H9 (cell line): ENCODE measurements around the gene LAP3. TPM values are rescaled to one million over a fixed set of nuclear protein-coding genes. Genes with fewer than 3 reads are reported as not detected.

Experiments used
- DNase-seq: peaks from one replicate; pipeline ENCODE4 v3.0.0-alpha.2; 2017
- H2AFZ ChIP-seq: one replicate; pipeline ENCODE4 v1.6.1; 2013; ENCODE audit warnings: mild to moderate bottlenecking, low read length, control low read depth, moderate library complexity
- H2AK5ac ChIP-seq: 2 replicates; pipeline ENCODE4 v1.6.1; 2013; ENCODE audit warnings: low read length, control low read depth, mixed read lengths; ENCODE audit not compliant: insufficient read length
- H2BK120ac ChIP-seq: one replicate; pipeline ENCODE4 v1.6.1; 2013; ENCODE audit warnings: low read depth, mild to moderate bottlenecking, low read length, control low read depth, inconsistent platforms; ENCODE audit not compliant: poor library complexity, severe bottlenecking
- H2BK12ac ChIP-seq: 2 replicates; pipeline ENCODE4 v1.6.1; 2013; ENCODE audit warnings: low read length, control low read depth, mixed read lengths, low read depth; ENCODE audit not compliant: insufficient read length
- H2BK15ac ChIP-seq: 2 replicates; pipeline ENCODE4 v1.6.1; 2013; ENCODE audit warnings: low read depth, low read length, control low read depth
- H2BK20ac ChIP-seq: one replicate; pipeline ENCODE4 v1.6.1; 2013; ENCODE audit warnings: low read depth, mild to moderate bottlenecking, low read length, control low read depth, inconsistent platforms; ENCODE audit not compliant: poor library complexity, severe bottlenecking
- H2BK5ac ChIP-seq: 2 replicates; pipeline ENCODE4 v1.6.1; 2013; ENCODE audit warnings: low read length, control low read depth, mixed read lengths; ENCODE audit not compliant: insufficient read length
- H3K14ac ChIP-seq: 2 replicates; pipeline ENCODE4 v1.6.1; 2013; ENCODE audit warnings: low read length, control low read depth; ENCODE audit not compliant: insufficient read depth
- H3K18ac ChIP-seq: 2 replicates; pipeline ENCODE4 v1.6.1; 2013; ENCODE audit warnings: low read depth, mild to moderate bottlenecking, mixed read lengths, low read length, control low read depth; ENCODE audit not compliant: insufficient read length
- H3K23ac ChIP-seq: 2 replicates; pipeline ENCODE4 v1.6.1; 2013; ENCODE audit warnings: low read length, control low read depth, mixed read lengths, low read depth; ENCODE audit not compliant: insufficient read length
- H3K23me2 ChIP-seq: 2 replicates; pipeline ENCODE4 v1.6.1; 2013; ENCODE audit warnings: low read depth, mild to moderate bottlenecking, mixed read lengths, low read length, control low read depth; ENCODE audit not compliant: insufficient read length, poor library complexity, severe bottlenecking
- H3K27ac ChIP-seq: 2 replicates; pipeline ENCODE4 v1.5.1; 2013; ENCODE audit warnings: low read length, control low read depth, mixed read lengths, low read depth; ENCODE audit not compliant: insufficient read length
- H3K27me3 ChIP-seq: 2 replicates; pipeline ENCODE4 v1.6.1; 2013; ENCODE audit warnings: low read length, control low read depth, inconsistent platforms; ENCODE audit not compliant: insufficient read depth
- H3K4ac ChIP-seq: 2 replicates; pipeline ENCODE4 v1.6.1; 2013; ENCODE audit warnings: low read depth, mild to moderate bottlenecking, control low read depth, inconsistent platforms, low read length, moderate library complexity
- H3K4me1 ChIP-seq: 2 replicates; pipeline ENCODE4 v1.6.1; 2013; ENCODE audit warnings: low read length, control low read depth, inconsistent platforms; ENCODE audit not compliant: insufficient read depth
- H3K4me2 ChIP-seq: 2 replicates; pipeline ENCODE4 v1.6.1; 2013; ENCODE audit warnings: low read length, control low read depth, mixed read lengths; ENCODE audit not compliant: insufficient read length, insufficient read depth
- H3K56ac ChIP-seq: 2 replicates; pipeline ENCODE4 v1.6.1; 2013; ENCODE audit warnings: low read depth, mild to moderate bottlenecking, mixed read lengths, low read length, control low read depth; ENCODE audit not compliant: insufficient read length
- H3K79me1 ChIP-seq: 2 replicates; pipeline ENCODE4 v1.6.1; 2013; ENCODE audit warnings: low read depth, mild to moderate bottlenecking, moderate library complexity, low read length, control low read depth, inconsistent platforms; ENCODE audit not compliant: insufficient read depth, poor library complexity, severe bottlenecking
- H3K79me2 ChIP-seq: 2 replicates; pipeline ENCODE4 v1.6.1; 2013; ENCODE audit warnings: low read length, control low read depth, inconsistent platforms; ENCODE audit not compliant: insufficient read depth
- H3K9ac ChIP-seq: 2 replicates; pipeline ENCODE4 v1.6.1; 2013; ENCODE audit warnings: low read length, control low read depth, mixed read lengths; ENCODE audit not compliant: insufficient read length; ENCODE audit errors: extremely low read depth
- H3K9me3 ChIP-seq: one replicate; pipeline ENCODE4 v1.6.1; 2013; ENCODE audit warnings: low read depth, low read length, inconsistent platforms; ENCODE audit not compliant: control insufficient read depth
- H3T11ph ChIP-seq: one replicate; pipeline ENCODE4 v1.6.1; 2013; ENCODE audit warnings: mild to moderate bottlenecking, low read length, control low read depth, inconsistent platforms
- H4K20me1 ChIP-seq: one replicate; pipeline ENCODE4 v1.6.1; 2013; ENCODE audit not compliant: control insufficient read depth, insufficient read length, insufficient read depth
- H4K5ac ChIP-seq: 2 replicates; pipeline ENCODE4 v1.6.1; 2013; ENCODE audit warnings: low read depth, mild to moderate bottlenecking, mixed read lengths, low read length, control low read depth; ENCODE audit not compliant: insufficient read length
- H4K8ac ChIP-seq: replicated peaks from 2 replicates; pipeline ENCODE4 v1.6.1; 2013; ENCODE audit warnings: low read length, control low read depth, mixed read lengths, low read depth; ENCODE audit not compliant: insufficient read length
- H4K91ac ChIP-seq: 2 replicates; pipeline ENCODE4 v1.6.1; 2013; ENCODE audit warnings: low read depth, mild to moderate bottlenecking, moderate library complexity, mixed read lengths, low read length, control low read depth; ENCODE audit not compliant: insufficient read length
- H3K27ac Mint-ChIP-seq, 3 experiments: 2 replicates in 2 of 3; 3 replicates in 1 of 3; pipeline ENCODE4 v1.8.0; 2020 to 2021; ENCODE audit warnings: mixed read lengths in 3 of 3, mild to moderate bottlenecking in 1 of 3, moderate library complexity in 1 of 3
- H3K27me3 Mint-ChIP-seq: 2 replicates; pipeline ENCODE4 v1.8.0; 2021; ENCODE audit warnings: low read depth, mild to moderate bottlenecking, moderate library complexity, mixed read lengths
- H3K36me3 Mint-ChIP-seq, 3 experiments: 2 replicates in 2 of 3; 3 replicates in 1 of 3; pipeline ENCODE4 v1.8.0; 2020 to 2021; ENCODE audit warnings: low read depth in 3 of 3, mixed read lengths in 3 of 3; ENCODE audit not compliant: insufficient read depth in 1 of 3
- H3K4me1 Mint-ChIP-seq, 2 experiments: 2 replicates each; pipeline ENCODE4 v1.8.0; 2020; ENCODE audit warnings: mixed read lengths in 2 of 2
- H3K4me3 Mint-ChIP-seq, 2 experiments: 2 replicates in 1 of 2; 3 replicates in 1 of 2; pipeline ENCODE4 v1.8.0; 2020 to 2021; ENCODE audit warnings: mild to moderate bottlenecking in 2 of 2, mixed read lengths in 2 of 2, moderate library complexity in 1 of 2
- H3K9me3 Mint-ChIP-seq, 2 experiments: 2 replicates in 1 of 2; 3 replicates in 1 of 2; pipeline ENCODE4 v1.8.0; 2020; ENCODE audit warnings: mild to moderate bottlenecking in 2 of 2, mixed read lengths in 2 of 2, moderate library complexity in 1 of 2
- CTCF ChIP-seq: fragments of 200-600 bp; sonication (generic); conservative IDR thresholded peaks from 3 replicates; pipeline ENCODE4 v1.8.0; 2021; ENCODE audit warnings: antibody characterized with exemption, mild to moderate bottlenecking
- WGBS: extraction: QIAGEN DNeasy Blood & Tissue Kit; methylation state at CpG from one replicate; pipeline ENCODE4 v1.1.7; 2013; ENCODE audit warnings: missing lambda C conversion rate, low lambda C conversion rate, mixed read lengths; ENCODE audit not compliant: insufficient read length; ENCODE audit errors: extremely low coverage; 5-methylcytosine and 5-hydroxymethylcytosine counted together
- total RNA-seq: library from RNA; stranded (reverse); gene quantifications from 2 replicates; pipeline ENCODE4 v1.2.1, GENCODE V29; 2021

Gene LAP3
- total RNA-seq, 1 experiment from 2014 or later = 53.2 TPM

- Histone ChIP-seq H4K20me1 (no peaks in the 10 kb centered on the region), H3K18ac (no peak overlapping the region), H2AK5ac (no peak overlapping the region), H2AFZ (no peak overlapping the region), H3K14ac (no peak overlapping the region), H3K4ac (no peak overlapping the region), H3K23me2 (peaks cover 7% of the 10 kb centered on the region), H3K79me2 (peaks cover 30% of the 10 kb centered on the region), H3T11ph (no peak overlapping the region), H3K9me3 (no peaks in the 10 kb centered on the region), H3K4me2 (peak overlapping the region; percentile 15), H2BK12ac (no peak overlapping the region), H3K23ac (no peak overlapping the region), H2BK20ac (no peak overlapping the region), H3K4me1 (no peaks in the 10 kb centered on the region), H4K5ac (no peak overlapping the region), H3K9ac (no peak overlapping the region), H3K27me3 (no peaks in the 10 kb centered on the region), H3K79me1 (peaks cover 12% of the 10 kb centered on the region), H3K56ac (no peak overlapping the region), H2BK5ac (no peak overlapping the region), H3K27ac (no peak overlapping the region), H2BK120ac (no peak overlapping the region), H4K8ac (no peak overlapping the region), H2BK15ac (no peak overlapping the region), H4K91ac (no peak overlapping the region)
- no peaks in the 10 kb centered on the region for H3K27me3 Mint-ChIP-seq
- DNase-seq = no peak
- H3K36me3 Mint-ChIP-seq = peaks cover 17 to 44% (median 35%) of the 10 kb centered on the region in 3 experiments; a peak in 6 of 7 replicates
- WGBS = no CpG with 5 or more reads among the region's 5 CpGs
- no peaks in the 10 kb centered on the region for H3K9me3 Mint-ChIP-seq
- no peak for TF ChIP-seq CTCF
- H3K27ac Mint-ChIP-seq = peak overlapping the region in 1 of 3 experiments; percentile 41; a peak in 2 of 7 replicates
- peaks cover 11 to 25% of the 10 kb centered on the region in 2 experiments for H3K4me1 Mint-ChIP-seq
- peak overlapping the region; percentile 41 to 69 for H3K4me3 Mint-ChIP-seq
These were observed 39.3 kb downstream of the LAP3 start for GRCh38 chr4:17616283-17616682.
